ENCODE measurements around the gene CCDC81.
A peak's percentile ranks its signal among the peaks of the same experiment; 100 is the strongest.

Gene CCDC81

GRCh38 chr11:86460461-86461385 lies 86.0 kb downstream of the CCDC81 start:
- Histone ChIP-seq H3K79me2 (ENCODE audit: control insufficient read depth, insufficient read depth, low read length, poor library complexity) (no peaks in the 10 kb centered on the region), H3K23ac (ENCODE audit: low read length) (no peak overlapping the region), H4K91ac (ENCODE audit: low read depth, low read length) (peak overlapping the region; percentile 75), H3K9ac (ENCODE audit: low read length) (no peak overlapping the region), H3K4me1 (ENCODE audit: control insufficient read depth in 1 of 2, insufficient read depth in 2 of 2, low read length in 2 of 2) (peaks cover 18 to 19% of the 10 kb centered on the region in 2 experiments), H3K4me2 (ENCODE audit: low read length) (no peak overlapping the region), H3K4me3 (ENCODE audit: low read depth, low read length) (no peak overlapping the region), H2BK120ac (ENCODE audit: insufficient read depth, low read length, poor library complexity) (peak overlapping the region; percentile 74), H2BK12ac (ENCODE audit: low read length) (peak overlapping the region; percentile 92), H3K4ac (ENCODE audit: low read depth, low read length) (no peak overlapping the region), H4K8ac (ENCODE audit: low read depth, low read length) (peak overlapping the region; percentile 78), H3K18ac (ENCODE audit: low read length) (peak overlapping the region; percentile 25), H2AK5ac (ENCODE audit: low read length) (peak overlapping the region; percentile 96), H3K9me3 (ENCODE audit: insufficient read depth, low read depth, low read length) (peaks cover 3% of the 10 kb centered on the region), H3K36me3 (ENCODE audit: control insufficient read depth in 1 of 2, insufficient read depth in 2 of 2, low read length in 2 of 2) (no peaks in the 10 kb centered on the region), H2AFZ (ENCODE audit: insufficient read depth, low read length, poor library complexity) (no peak overlapping the region), H3K79me1 (ENCODE audit: low read length) (peaks cover 38% of the 10 kb centered on the region), H4K12ac (ENCODE audit: low read depth, low read length) (no peak overlapping the region), H3K14ac (ENCODE audit: low read length) (peak overlapping the region; percentile 39), H2BK5ac (ENCODE audit: low read depth, low read length, poor library complexity) (peak overlapping the region; percentile 52), H3K27me3 (ENCODE audit: insufficient read depth, low read length) (no peaks in the 10 kb centered on the region), H3K27ac (ENCODE audit: low read depth, low read length) (no peak overlapping the region)
- DNase-seq = no peak
- WGBS (ENCODE audit: extremely low coverage, insufficient coverage, insufficient read length) = no CpG with 5 or more reads among the region's 9 CpGs

- peaks cover 21 to 22% of the 10 kb centered on the region in 2 experiments for H3K4me1 ChIP-seq (ENCODE audit: control insufficient read depth in 1 of 2, insufficient read depth in 2 of 2, low read length in 2 of 2)
- H2BK5ac ChIP-seq (ENCODE audit: low read depth, low read length, poor library complexity) = no peak overlapping the region
- H2AFZ ChIP-seq (ENCODE audit: insufficient read depth, low read length, poor library complexity) = no peak overlapping the region
- no peak overlapping the region for H2BK12ac ChIP-seq (ENCODE audit: low read length)
- no peaks in the 10 kb centered on the region for H3K27me3 ChIP-seq (ENCODE audit: insufficient read depth, low read length)
- no peak overlapping the region for H2AK5ac ChIP-seq (ENCODE audit: low read length)
- H3K36me3 ChIP-seq (ENCODE audit: control insufficient read depth in 1 of 2, insufficient read depth in 2 of 2, low read length in 2 of 2) = no peaks in the 10 kb centered on the region
- no peak overlapping the region for H4K8ac ChIP-seq (ENCODE audit: low read depth, low read length)
- H3K14ac ChIP-seq (ENCODE audit: low read length) = no peak overlapping the region
- no peak overlapping the region for H3K27ac ChIP-seq (ENCODE audit: low read depth, low read length)
- peaks cover 37% of the 10 kb centered on the region for H3K79me1 ChIP-seq (ENCODE audit: low read length)
- H3K9me3 ChIP-seq (ENCODE audit: insufficient read depth, low read depth, low read length) = peaks cover 3% of the 10 kb centered on the region
- no peak overlapping the region for H3K9ac ChIP-seq (ENCODE audit: low read length)
- no peak overlapping the region for H3K23ac ChIP-seq (ENCODE audit: low read length)
- no peak overlapping the region for H3K4me2 ChIP-seq (ENCODE audit: low read length)
- H2BK120ac ChIP-seq (ENCODE audit: insufficient read depth, low read length, poor library complexity) = peak overlapping the region; percentile 25
- no peak for DNase-seq
- H4K12ac ChIP-seq (ENCODE audit: low read depth, low read length) = no peak overlapping the region
- WGBS (ENCODE audit: extremely low coverage, insufficient coverage, insufficient read length) = no CpG with 5 or more reads among the region's 1 CpG
- H4K91ac ChIP-seq (ENCODE audit: low read depth, low read length) = no peak overlapping the region
- H3K4me3 ChIP-seq (ENCODE audit: low read depth, low read length) = no peak overlapping the region
- H3K4ac ChIP-seq (ENCODE audit: low read depth, low read length) = no peak overlapping the region
- H3K79me2 ChIP-seq (ENCODE audit: control insufficient read depth, insufficient read depth, low read length, poor library complexity) = no peaks in the 10 kb centered on the region
- H3K18ac ChIP-seq (ENCODE audit: low read length) = no peak overlapping the region
These were observed 87.2 kb downstream of the CCDC81 start for GRCh38 chr11:86461892-86462291.

- no peak overlapping the region for H3K9ac ChIP-seq (ENCODE audit: low read length)
- H3K4me1 ChIP-seq (ENCODE audit: control insufficient read depth in 1 of 2, insufficient read depth in 2 of 2, low read length in 2 of 2) = peaks cover 22 to 25% of the 10 kb centered on the region in 2 experiments
- no peak overlapping the region for H3K4me3 ChIP-seq (ENCODE audit: low read depth, low read length)
- H4K12ac ChIP-seq (ENCODE audit: low read depth, low read length) = no peak overlapping the region
- H2BK12ac ChIP-seq (ENCODE audit: low read length) = peak overlapping the region; percentile 34
- no peak overlapping the region for H3K4me2 ChIP-seq (ENCODE audit: low read length)
- no peak overlapping the region for H2AK5ac ChIP-seq (ENCODE audit: low read length)
- H3K4ac ChIP-seq (ENCODE audit: low read depth, low read length) = no peak overlapping the region
- H3K36me3 ChIP-seq (ENCODE audit: control insufficient read depth in 1 of 2, insufficient read depth in 2 of 2, low read length in 2 of 2) = no peaks in the 10 kb centered on the region
- no peaks in the 10 kb centered on the region for H3K79me2 ChIP-seq (ENCODE audit: control insufficient read depth, insufficient read depth, low read length, poor library complexity)
- H2BK5ac ChIP-seq (ENCODE audit: low read depth, low read length, poor library complexity) = no peak overlapping the region
- H4K91ac ChIP-seq (ENCODE audit: low read depth, low read length) = no peak overlapping the region
- H2BK120ac ChIP-seq (ENCODE audit: insufficient read depth, low read length, poor library complexity) = no peak overlapping the region
- no peak overlapping the region for H3K23ac ChIP-seq (ENCODE audit: low read length)
- H3K27ac ChIP-seq (ENCODE audit: low read depth, low read length) = no peak overlapping the region
- H4K8ac ChIP-seq (ENCODE audit: low read depth, low read length) = no peak overlapping the region
- WGBS (ENCODE audit: extremely low coverage, insufficient coverage, insufficient read length) = no CpG with 5 or more reads among the region's 7 CpGs
- no peak overlapping the region for H3K18ac ChIP-seq (ENCODE audit: low read length)
- no peak for DNase-seq
- no peak overlapping the region for H3K14ac ChIP-seq (ENCODE audit: low read length)
- H3K9me3 ChIP-seq (ENCODE audit: insufficient read depth, low read depth, low read length) = peaks cover 3% of the 10 kb centered on the region
- no peaks in the 10 kb centered on the region for H3K27me3 ChIP-seq (ENCODE audit: insufficient read depth, low read length)
- H3K79me1 ChIP-seq (ENCODE audit: low read length) = peaks cover 34% of the 10 kb centered on the region
- no peak overlapping the region for H2AFZ ChIP-seq (ENCODE audit: insufficient read depth, low read length, poor library complexity)
These were observed 88.4 kb downstream of the CCDC81 start for GRCh38 chr11:86463120-86463519.

GRCh38 chr11:86463955-86464354 lies 89.3 kb downstream of the CCDC81 start:
- H4K12ac ChIP-seq (ENCODE audit: low read depth, low read length) = no peak overlapping the region
- H2BK12ac ChIP-seq (ENCODE audit: low read length) = peak overlapping the region; percentile 29
- no peak overlapping the region for H3K18ac ChIP-seq (ENCODE audit: low read length)
- no peak overlapping the region for H4K91ac ChIP-seq (ENCODE audit: low read depth, low read length)
- no peak overlapping the region for H3K4me2 ChIP-seq (ENCODE audit: low read length)
- H3K4me1 ChIP-seq (ENCODE audit: control insufficient read depth in 1 of 2, insufficient read depth in 2 of 2, low read length in 2 of 2) = peaks cover 15 to 20% of the 10 kb centered on the region in 2 experiments
- no peak overlapping the region for H4K8ac ChIP-seq (ENCODE audit: low read depth, low read length)
- no peak overlapping the region for H2AFZ ChIP-seq (ENCODE audit: insufficient read depth, low read length, poor library complexity)
- H2BK5ac ChIP-seq (ENCODE audit: low read depth, low read length, poor library complexity) = no peak overlapping the region
- no peak overlapping the region for H3K27ac ChIP-seq (ENCODE audit: low read depth, low read length)
- H2BK120ac ChIP-seq (ENCODE audit: insufficient read depth, low read length, poor library complexity) = no peak overlapping the region
- H3K36me3 ChIP-seq (ENCODE audit: control insufficient read depth in 1 of 2, insufficient read depth in 2 of 2, low read length in 2 of 2) = no peaks in the 10 kb centered on the region
- H3K27me3 ChIP-seq (ENCODE audit: insufficient read depth, low read length) = no peaks in the 10 kb centered on the region
- H3K9ac ChIP-seq (ENCODE audit: low read length) = no peak overlapping the region
- H3K9me3 ChIP-seq (ENCODE audit: insufficient read depth, low read depth, low read length) = peaks cover 3% of the 10 kb centered on the region
- H3K4me3 ChIP-seq (ENCODE audit: low read depth, low read length) = no peak overlapping the region
- no peak overlapping the region for H2AK5ac ChIP-seq (ENCODE audit: low read length)
- WGBS (ENCODE audit: extremely low coverage, insufficient coverage, insufficient read length) = no CpG with 5 or more reads among the region's 5 CpGs
- DNase-seq = no peak
- H3K14ac ChIP-seq (ENCODE audit: low read length) = no peak overlapping the region
- no peak overlapping the region for H3K23ac ChIP-seq (ENCODE audit: low read length)
- peaks cover 27% of the 10 kb centered on the region for H3K79me1 ChIP-seq (ENCODE audit: low read length)
- H3K79me2 ChIP-seq (ENCODE audit: control insufficient read depth, insufficient read depth, low read length, poor library complexity) = no peaks in the 10 kb centered on the region
- no peak overlapping the region for H3K4ac ChIP-seq (ENCODE audit: low read depth, low read length)
